Activated gamma-delta T cell (primary cell): ENCODE data around the gene TEX11.
"Not testable (repeated sequence)": the region's sequence is repeated elsewhere in the genome, so short reads cannot be mapped to it uniquely, and the experiment has no call there.

Source experiments
- DNase-seq: peaks from one replicate; lab custom pipeline; 2025; lab: John Stamatoyannopoulos, UW

The TEX11 gene

DNA sequence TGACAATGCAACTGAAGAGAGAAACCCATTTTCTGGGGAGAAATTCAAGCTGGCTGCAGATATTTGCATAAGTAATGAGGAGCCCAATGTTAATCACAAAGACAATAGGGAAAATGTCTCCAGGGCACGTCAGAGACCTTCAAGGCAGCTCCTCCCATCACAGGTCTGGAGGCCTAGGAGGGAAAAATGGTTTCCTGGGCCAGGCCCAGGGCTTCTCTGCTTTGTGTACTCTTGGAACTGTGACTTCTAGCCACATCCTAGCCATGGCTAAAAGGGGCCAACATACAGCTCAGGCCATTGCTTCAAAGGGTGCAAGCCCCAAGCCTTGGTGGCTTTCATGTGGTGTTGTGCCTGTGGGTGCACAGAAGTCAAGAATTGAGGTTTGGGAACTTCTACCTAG lies 321.4 kb downstream of the TEX11 start:
- DNase-seq: not testable (repeated sequence)

DNA sequence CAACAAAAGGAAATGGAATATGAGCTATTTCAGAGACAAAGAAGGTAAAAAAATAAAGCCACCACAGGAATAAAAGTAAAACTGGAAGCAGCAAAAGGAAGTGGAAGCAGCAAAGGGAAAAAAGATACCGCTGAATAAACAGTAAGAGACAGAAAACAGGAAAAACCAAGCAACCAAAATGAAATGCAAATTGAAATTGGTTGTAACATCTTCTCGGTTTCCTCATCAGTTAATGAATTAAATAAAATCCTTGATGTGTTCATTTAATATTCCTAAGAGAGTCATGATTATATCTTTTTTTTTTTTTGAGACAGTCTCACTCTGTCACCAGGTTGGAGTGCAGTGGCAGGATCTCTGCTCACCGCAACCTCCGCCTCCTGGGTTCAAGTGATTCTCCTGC lies 331.1 kb downstream of the TEX11 start:
- no peak for DNase-seq

DNA sequence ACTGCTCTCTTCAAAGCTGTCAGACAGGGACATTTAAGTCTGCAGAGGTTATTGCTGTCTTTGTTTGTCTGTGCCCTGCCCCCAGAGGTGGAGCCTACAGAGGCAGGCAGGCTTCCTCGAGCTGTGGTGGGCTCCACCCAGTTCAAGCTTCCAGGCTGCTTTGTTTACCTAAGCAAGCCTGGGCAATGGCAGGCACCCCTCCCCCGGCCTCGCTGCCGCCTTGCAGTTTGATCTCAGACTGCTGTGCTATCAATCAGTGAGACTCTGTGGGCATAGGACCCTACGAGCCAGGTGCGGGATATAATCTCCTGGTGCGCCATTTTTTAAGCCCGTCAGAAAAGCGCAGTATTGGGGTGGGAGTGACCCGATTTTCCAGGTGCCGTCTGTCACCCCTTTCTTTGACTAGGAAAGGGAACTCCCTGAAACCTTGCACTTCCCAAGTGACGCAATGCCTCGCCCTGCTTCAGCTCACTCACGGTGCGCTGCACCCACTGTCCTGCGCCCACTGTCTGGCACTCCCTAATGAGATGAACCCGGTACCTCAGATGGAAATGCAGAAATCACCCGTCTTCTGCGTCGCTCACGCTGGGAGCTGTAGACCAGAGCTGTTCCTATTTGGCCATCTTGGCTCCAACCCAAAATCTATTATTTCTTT lies 338.5 kb downstream of the TEX11 start:
- DNase-seq: not testable (repeated sequence)

DNA sequence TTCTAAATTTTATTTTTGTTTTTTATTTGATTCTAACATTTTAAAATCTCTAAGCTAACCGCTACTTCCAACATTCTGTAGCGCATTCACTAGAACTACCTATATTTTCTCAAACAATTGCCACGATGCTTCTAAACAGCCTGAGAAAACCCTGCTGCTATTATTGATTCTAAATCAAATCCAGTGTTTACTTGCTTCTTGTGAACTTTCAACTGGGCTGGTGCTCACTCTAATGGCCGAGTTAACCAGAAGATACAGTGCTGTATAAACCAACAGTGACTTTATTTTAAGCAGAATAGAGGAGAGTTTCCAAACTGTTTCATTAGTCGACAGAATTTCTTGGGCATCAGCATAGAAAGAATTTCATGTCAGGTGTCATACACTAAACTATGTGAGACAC lies 353.6 kb downstream of the TEX11 start:
- DNase-seq: no peak

DNA sequence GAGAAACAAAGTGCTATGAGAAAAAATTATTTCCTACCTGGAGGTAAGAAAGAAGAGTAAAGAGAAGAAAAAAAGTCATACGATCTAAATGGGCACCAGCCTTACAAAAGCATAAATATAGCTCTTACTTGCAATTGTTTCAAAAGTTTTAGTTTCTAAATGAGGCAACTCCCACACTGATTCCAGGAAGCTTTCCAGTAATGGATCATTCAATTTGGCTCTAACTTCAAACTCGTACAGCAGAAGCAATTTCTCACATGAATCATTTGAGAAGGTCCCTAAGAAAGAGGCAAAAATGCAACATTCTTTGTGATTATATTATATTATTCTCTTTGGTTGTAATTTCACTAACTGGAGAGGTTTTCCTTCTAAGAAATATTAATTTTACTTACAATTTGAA lies 354.0 kb downstream of the TEX11 start:
- no peak for DNase-seq

DNA sequence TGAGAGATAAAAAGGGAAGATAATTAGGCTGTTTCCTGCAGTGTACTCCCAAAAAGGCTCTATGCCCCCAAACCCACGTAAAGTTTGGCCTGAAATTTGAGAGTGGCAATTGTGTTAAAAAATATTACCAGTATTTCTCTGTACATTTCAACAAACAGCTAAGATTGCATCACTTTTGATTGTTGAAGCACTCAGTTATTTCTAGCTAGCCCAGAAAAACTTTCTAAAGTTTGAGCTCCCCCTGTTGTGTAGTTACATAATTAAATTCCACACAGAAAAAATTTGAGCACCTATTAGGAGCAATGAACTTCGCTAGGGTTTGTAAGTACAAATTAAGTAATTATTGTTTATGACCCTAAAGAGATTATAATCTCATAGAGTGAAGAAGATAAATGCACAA lies 354.4 kb downstream of the TEX11 start:
- DNase-seq: no peak

DNA sequence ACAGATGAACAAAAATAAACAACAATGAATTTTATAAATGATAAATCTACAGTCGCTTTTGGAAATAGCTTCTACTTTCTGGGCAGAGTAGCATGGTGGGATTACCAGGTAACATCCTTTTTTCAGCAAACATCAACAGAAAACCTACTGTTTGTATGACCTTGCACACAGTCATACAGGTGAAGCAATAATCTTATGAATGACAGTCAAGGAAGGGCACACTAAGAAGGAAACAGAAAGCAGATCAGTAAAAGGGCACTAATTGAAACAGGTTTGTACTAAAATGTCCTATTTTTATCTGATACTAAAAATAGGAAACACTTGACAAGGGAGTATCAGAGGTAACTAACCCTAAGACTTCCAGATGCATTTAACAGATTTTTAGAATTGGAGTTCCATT lies 355.0 kb downstream of the TEX11 start:
- DNase-seq: no peak

DNA sequence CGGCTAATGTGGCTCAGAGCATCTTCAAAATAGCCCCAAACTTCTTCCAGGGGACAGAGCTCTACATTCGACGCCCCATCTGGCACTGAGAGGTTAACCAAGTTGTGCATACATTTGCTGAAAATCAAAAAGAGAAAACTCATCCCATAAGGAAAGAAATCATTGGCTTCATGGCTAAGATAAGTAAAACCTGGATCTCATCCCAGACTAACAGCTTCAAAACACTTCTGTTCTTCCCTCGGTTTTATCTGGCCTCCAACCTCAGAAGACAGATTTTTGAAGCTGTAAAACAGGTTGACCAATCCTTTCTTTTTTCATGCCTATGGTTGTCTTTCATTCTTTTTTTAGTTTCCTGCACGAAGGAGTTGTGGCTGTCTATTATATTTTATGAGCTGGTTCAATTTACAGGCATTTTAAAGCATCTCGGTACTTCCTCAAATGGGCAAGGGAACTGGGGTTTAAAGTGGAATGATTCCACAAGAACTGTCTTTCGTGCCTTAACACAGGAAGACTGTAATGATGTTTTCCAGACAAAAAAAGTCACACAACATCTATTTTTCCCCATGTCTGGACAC lies 356.3 kb downstream of the TEX11 start:
- DNase-seq: no peak

DNA sequence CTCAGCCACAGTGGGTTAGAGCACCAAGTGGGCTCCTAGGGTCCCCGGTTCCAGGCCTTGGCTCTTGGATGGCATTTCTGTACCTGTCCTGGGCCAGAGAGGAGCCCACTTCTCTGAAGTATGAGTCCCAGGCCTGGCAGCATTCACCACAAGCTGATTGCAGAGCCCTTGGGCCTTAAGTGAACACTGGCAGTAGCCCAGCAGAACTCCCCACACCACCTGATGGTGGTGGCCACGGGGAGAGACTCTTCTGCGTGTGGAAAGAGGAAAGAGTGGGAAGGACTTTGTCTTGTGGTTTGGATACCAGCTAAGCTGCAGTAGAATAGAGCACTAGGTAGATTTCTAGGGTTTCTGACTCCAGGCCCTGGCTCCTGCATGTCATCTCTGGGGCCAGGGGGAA lies 359.1 kb downstream of the TEX11 start:
- DNase-seq: no peak

DNA sequence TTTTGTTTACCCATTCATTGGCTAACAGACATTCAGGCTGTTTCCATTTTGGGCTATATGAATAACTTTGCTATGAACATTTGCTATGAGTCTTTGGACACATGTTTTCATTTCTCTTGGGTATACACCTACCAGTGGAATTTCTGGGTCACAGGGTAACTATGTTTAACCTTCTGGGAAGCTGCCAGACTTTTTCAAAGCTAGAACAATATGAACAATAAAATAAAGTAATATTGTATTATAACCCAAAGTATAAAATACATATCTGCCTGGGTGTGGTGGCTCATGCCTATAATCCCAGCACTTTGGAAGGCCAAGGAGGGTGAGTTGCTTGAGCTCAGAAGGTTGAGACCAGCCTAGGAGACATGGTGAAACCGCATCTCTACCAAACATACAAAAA lies 373.3 kb downstream of the TEX11 start:
- no peak for DNase-seq

DNA sequence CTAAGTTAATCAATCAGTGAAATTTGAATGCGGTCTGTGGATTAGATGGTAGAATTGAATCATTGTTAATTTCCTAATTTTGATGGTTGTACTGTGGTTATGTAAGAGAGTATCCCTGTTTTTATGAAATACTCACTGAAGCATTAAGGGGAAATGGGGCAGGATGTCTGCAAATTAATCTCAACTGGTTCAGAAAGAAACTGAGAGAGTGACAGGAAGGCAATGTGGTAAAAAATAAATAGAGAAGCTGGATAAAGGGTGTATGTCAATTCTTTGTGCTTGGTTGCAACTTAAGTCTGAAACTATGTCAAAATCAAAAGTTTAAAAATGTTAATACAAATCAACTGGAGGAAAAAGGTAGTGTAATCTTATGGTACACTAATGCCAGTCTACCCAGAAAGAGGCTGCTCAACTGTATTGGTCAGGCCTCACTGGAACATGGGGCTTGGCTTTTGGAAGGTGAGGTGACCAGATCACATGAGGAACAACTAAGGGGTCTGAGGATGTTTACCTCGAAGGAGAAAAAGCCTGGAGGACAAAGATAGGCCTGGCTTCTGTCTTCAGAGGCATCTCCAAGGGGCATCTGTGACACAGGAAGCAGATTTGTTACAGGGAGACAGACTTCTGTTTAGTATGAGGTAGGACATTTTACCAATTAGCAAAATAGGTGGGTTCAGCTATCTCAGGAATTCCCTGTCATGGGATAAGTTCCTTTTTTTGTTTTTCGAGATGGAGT lies 380.7 kb downstream of the TEX11 start:
- no peak for DNase-seq

DNA sequence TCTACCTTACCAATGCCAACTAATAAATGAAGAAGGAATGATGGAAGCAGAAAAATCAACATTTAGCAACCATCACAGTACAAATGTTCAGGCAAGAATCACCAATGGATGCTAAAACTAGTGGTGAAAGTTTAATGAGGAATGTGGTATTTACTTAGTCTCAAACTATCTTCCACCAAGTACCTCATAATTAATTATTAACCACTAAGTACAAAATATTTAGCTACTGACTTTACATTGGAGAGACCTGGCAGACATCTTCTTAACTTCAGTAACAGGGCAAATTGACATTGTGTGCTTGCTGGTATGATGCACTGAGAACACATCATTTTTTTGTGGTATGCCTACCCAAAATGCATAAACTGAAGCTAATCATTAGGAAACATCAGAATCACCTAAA lies 381.5 kb downstream of the TEX11 start:
- DNase-seq: no peak

DNA sequence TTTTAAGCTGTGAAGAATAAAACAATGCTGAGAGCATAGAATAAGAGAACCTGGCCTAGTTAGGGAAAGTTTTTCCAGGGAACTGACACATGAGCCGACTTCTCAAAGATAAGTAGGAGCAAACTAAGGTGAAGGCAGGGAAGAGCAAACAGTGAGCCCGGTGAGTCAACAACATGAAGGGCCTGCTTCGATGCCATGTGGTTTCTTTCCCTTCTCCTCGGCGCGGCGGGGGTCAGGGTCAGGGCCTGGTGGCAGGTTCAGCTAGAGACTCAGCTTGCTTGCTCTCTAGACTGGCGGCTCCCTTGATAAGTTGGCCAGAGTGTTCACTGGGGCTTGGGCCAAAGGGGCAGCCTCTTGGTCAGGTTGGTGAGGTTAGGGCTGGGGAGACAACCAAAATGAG lies 382.8 kb downstream of the TEX11 start:
- no peak for DNase-seq

DNA sequence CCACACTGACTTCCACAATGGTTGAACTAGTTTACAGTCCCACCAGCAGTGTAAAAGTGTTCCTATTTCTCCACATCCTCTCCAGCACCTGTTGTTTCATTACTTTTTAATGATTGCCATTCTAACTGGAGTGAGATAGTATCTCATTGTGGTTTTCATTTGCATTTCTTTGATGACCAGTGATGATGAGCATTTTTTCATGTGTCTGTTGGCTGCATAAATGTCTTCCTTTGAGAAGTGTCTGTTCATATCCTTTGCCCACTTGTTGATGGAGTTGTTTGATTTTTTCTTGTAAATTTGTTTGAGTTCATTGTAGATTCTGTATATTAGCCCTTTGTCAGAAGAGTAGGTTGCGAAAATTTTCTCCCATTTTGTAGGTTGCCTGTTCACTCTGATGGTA lies 392.8 kb downstream of the TEX11 start:
- not testable (repeated sequence) for DNase-seq

DNA sequence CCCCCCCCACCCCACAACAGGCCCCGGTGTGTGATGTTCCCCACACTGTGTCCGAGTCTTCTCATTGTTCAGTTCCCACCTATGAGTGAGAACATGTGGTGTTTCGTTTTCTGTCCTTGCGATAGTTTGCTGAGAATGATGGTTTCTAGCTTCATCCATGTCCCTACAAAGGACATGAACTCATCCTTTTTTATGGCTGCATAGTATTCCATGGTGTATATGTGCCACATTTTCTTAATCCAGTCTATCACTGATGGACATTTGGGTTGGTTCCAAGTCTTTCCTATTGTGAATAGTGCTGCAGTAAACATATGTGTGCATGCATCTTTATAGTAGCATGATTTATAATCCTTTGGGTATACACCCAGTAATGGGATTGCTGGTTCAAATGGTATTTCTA lies 393.2 kb downstream of the TEX11 start:
- not testable (repeated sequence) for DNase-seq

DNA sequence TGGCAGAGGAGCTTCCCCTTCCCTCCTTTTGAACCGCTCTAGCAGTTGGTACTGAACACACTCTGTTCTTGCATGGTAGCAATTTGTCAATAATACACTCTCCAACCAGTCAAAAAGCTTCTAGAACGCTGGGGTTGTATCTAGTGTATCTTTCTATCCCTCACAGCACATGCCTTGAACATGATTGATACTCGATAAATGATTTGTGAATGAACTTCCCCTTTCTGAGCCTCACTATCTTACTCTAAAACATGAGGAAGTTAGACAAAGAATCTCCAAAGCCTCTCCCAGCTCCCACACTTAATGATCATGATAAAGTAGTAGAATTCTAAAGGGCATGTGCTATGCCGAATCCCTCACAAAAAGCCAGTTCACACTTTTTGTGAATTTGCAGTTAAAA lies 399.4 kb downstream of the TEX11 start:
- DNase-seq: no peak

DNA sequence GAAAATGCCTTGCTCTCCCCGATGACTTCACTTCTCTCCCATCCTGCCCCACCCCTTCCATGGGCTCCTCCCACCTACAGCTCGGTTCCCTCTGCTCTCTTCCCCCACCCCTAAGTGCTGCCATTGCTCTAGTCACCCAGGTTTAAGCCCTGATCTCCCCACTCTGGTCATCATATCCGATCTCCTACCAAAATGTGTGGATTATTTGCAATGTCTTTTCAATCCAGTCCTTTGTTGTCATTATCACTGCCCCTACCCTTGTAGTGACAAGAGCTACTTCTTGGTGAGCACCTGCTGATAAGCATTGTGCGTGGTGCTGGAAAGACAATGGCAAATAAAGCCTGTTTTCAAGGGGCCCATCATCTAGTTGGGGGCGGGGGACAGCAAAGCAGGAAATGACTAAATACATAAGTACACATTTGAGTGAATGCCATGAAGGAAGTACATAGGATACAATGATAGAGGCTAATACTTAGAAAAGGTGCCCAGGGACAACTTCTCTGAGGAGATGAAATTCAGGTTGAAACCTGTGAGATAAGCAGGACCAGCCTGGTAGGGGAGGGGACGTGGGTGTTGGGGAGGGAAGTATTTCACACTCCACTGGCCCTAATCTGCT lies 400.1 kb downstream of the TEX11 start:
- DNase-seq: no peak

DNA sequence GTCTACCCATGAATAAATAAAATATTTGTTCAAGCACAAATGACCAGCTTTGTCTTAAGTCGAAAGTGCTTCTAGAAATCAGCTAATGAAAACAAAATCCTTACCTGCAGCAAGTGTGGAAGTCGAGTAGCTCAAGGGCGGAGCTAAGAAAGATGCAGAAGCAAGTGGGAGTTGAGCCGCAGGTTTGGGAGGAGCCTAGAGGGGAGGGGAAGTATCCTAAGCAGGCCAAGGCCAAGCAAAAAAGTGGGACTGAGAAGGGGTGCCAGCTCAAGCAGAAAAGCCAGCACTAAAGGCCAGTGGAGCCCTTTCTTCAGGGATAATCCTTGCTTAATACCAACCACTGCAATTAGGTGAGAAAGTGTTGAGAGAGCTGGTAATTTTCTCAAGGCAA lies 403.1 kb downstream of the TEX11 start:
- no peak for DNase-seq

DNA sequence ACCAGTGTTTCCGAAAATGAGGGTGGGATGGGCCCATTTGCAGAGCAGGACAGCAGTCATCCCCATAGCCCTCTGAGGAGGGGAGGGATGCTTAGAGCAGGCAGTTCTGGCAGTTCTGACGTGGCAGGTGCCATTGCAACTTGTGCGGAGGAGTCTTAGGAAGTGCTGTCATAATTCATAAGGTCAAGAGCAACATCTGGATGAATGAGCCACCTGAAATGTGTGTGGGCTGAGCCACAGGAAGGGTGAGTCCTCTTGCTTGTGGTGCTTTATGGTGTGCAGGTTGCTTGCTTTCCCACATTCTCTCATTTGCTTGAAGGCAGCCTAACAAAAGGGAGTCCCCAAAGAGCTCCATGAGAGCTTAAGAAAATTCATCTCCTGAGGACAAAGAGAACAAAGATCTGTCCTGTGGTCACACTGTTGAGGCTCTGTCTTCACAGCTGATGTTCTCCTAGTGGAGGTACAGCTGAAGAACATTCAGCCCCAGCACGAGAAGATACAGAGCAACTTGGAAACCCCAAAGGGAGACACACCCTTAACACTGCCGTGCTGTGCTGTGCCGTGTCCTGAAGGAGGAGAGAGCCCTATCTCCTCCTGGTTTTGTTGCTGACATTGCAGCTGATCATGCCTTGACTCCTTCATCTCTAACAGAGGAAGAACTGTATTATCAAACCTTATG lies 403.6 kb downstream of the TEX11 start:
- no peak for DNase-seq

DNA sequence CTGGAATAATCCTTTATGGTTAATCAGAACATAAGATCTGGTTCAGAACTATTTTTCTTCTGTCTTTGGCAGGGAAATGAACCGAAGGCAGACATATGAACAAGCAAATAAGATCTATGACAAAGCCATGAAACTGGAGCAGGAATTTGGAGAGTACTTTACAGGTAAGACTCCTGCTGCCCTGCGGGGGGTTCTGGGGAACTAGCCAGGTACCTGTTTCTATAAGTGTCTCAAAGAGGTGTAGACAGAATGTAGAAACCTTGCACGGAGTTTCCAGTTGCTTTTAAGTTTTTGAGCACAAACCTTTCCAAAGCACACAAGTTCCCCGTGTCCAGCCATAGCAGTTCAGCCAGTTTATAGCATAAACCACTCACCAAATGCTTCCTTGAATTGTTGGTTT lies 407.7 kb downstream of the TEX11 start:
- no peak for DNase-seq

DNA sequence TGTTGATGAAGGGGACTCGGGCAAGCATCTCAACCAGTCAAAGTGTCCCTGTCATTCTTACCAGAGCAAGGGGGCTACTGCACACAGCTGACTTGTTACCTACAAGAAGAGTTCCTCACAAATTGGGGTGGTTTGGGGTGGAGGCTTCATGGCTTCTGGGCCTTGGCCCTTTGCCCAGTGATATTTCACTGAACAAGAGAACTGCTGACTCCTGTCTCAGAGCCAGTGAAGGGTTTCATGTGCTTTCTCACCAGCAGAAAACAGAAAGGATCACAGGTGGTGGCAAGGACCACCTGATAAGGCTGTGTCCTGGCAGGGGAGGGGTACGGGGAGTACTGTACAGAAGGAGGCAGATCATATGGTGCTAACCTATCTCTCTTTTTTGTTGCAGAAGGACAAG lies 410.4 kb downstream of the TEX11 start:
- no peak for DNase-seq

DNA sequence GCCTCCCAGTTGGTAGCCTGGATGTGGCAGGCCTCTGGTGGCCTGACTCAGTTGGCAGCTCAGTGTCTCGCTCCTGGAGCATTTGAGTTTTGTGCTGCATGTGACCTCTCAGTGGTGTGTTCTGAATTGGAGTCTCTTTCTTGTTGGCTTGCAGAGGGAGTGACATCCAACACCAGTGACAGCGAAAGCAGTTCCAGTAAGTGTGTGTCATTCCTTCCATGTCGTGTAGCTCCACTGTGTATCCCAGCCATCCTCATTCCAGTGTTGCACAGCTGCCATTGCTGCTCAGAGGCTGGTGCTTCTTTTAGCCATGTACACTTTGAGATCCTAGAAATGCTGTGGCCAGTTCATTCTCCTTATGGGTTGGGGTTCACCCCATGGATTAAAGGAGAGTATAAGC lies 411.5 kb downstream of the TEX11 start:
- DNase-seq: no peak

DNA sequence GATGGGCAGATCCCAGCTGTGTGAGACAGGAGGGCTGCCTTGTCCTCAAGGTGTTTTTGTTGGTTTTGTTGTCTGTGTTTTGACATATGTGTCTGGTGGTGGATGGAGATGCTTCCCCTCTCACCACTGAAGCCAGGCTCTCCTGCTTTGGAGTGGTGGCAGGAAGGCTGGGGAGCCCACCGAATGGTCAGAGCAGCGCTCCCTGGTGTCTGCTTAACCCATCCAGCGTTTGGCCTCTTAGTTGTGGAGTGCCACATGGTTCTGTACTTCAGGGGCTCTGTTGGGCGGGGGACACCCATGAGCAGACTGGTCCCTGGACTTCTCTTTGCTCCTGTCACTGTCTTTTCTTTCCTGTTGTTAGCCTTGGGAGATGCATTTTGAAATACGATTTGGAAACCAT lies 412.0 kb downstream of the TEX11 start:
- DNase-seq: no peak
